Prostate gland (tissue), 2 donors: ENCODE data around the gene DCAF15. TPM values are rescaled to one million over a fixed set of nuclear protein-coding genes. Genes with fewer than 3 reads are reported as not detected.

Experiments used
- DNase-seq: peaks from one replicate; pipeline ENCODE4 v3.0.0-alpha.2; 2019; ENCODE audit warnings: low spot score
- H3K27ac ChIP-seq, 2 donors: fragments of 200-600 bp; sonication (generic); 2 replicates each; pipeline ENCODE4 v1.5.1; 2017 to 2019
- H3K27me3 ChIP-seq: fragments of 200-600 bp; sonication (generic); replicated peaks from 2 replicates; pipeline ENCODE4 v1.5.1; 2019; ENCODE audit not compliant: insufficient read depth
- H3K36me3 ChIP-seq, 2 donors: fragments of 200-600 bp; sonication (generic); 1 replicate in 1 of 2; 2 replicates in 1 of 2; pipeline versions ENCODE4 v1.5.1 to v1.8.1; 2017 to 2019
- H3K4me1 ChIP-seq: fragments of 200-600 bp; sonication (generic); replicated peaks from 2 replicates; pipeline ENCODE4 v1.5.1; 2019
- H3K4me3 ChIP-seq, 2 donors: fragments of 200-600 bp; sonication (generic); 2 replicates each; pipeline ENCODE4 v1.5.1; 2017 to 2019
- H3K9me3 ChIP-seq: fragments of 200-600 bp; sonication (generic); 2 replicates; pipeline ENCODE4 v1.5.1; 2017
- CTCF ChIP-seq, 4 experiments: fragments of 200-600 bp in 2 of 4; fragments of 450-650 bp in 2 of 4; sonication (generic) in 2 of 4; IDR thresholded peaks; 1 replicate in 3 of 4; 2 replicates in 1 of 4; pipeline ENCODE4 v1.5.1; 2016 to 2019; ENCODE audit warnings: antibody characterized with exemption in 4 of 4, mild to moderate bottlenecking in 2 of 4, moderate library complexity in 2 of 4
- POLR2A ChIP-seq: fragments of 450-650 bp; IDR thresholded peaks from one replicate; pipeline ENCODE4 v1.6.1; 2016; ENCODE audit warnings: antibody characterized with exemption, mild to moderate bottlenecking
- POLR2AphosphoS5 ChIP-seq: sonication (generic); formaldehyde crosslinking; IDR thresholded peaks from one replicate; pipeline ENCODE4 v1.6.1; 2017; ENCODE audit warnings: antibody characterized with exemption
- WGBS: methylation state at CpG from one replicate; pipeline ENCODE4 v1.1.5; 2018; 5-methylcytosine and 5-hydroxymethylcytosine counted together
- intact Hi-C: fragments of 100-400 bp; cut with DNase I; formaldehyde crosslinking; loops from one replicate; pipeline ENCODE4 v1.14.2; 2022
- total RNA-seq, 2 donors: library from RNA; depleted of rRNA; stranded (reverse); fragments of >200 nt; gene quantifications; one replicate each; pipeline ENCODE4 v1.1.0, GENCODE V29; 2016

Gene DCAF15
- total RNA-seq, 2 donors from 2014 or later, result 18.6 to 47.4 TPM

GRCh38 chr19:13983213-13983889 lies 31.0 kb downstream of the DCAF15 start:
- TF ChIP-seq CTCF (IDR thresholded peaks at IDR 0.05) (no peak), POLR2AphosphoS5 (no peak), POLR2A (no peak)
- DNase-seq, result no peak
- no peaks in the 10 kb centered on the region for H3K9me3 ChIP-seq
- 80% methylated on average over 16 of the region's 21 CpGs for WGBS
- H3K4me1 ChIP-seq, result peaks cover 7% of the 10 kb centered on the region
- H3K27me3 ChIP-seq, result no peaks in the 10 kb centered on the region
- no peak overlapping the region for H3K27ac ChIP-seq
- H3K4me3 ChIP-seq, result no peak overlapping the region
- intact Hi-C loops, result no loop called here
- no peaks in the 10 kb centered on the region for H3K36me3 ChIP-seq

GRCh38 chr19:13984186-13984585 lies 31.9 kb downstream of the DCAF15 start:
- Histone ChIP-seq H3K27me3 (no peaks in the 10 kb centered on the region), H3K27ac (no peak overlapping the region), H3K4me3 (no peak overlapping the region), H3K9me3 (no peaks in the 10 kb centered on the region), H3K4me1 (peaks cover 5% of the 10 kb centered on the region), H3K36me3 (no peaks in the 10 kb centered on the region)
- TF ChIP-seq POLR2AphosphoS5, result no peak
- no peak for TF ChIP-seq CTCF (IDR thresholded peaks at IDR 0.05)
- no peak for TF ChIP-seq POLR2A
- WGBS, result 76% methylated on average over 15 of the region's 15 CpGs
- intact Hi-C loops, result no loop called here
- DNase-seq, result no peak

- WGBS, result 91% methylated on average over 25 of the region's 25 CpGs
- Histone ChIP-seq H3K36me3 (no peaks in the 10 kb centered on the region), H3K4me3 (no peak overlapping the region), H3K9me3 (no peaks in the 10 kb centered on the region), H3K27ac (no peak overlapping the region), H3K27me3 (no peaks in the 10 kb centered on the region), H3K4me1 (no peaks in the 10 kb centered on the region)
- no peak for TF ChIP-seq POLR2AphosphoS5
- no peak for TF ChIP-seq CTCF (IDR thresholded peaks at IDR 0.05)
- no peak for TF ChIP-seq POLR2A
- no peak for DNase-seq
- intact Hi-C loops, result no loop called here
Measured at GRCh38 chr19:13984875-13985741, 32.8 kb downstream of the DCAF15 start.

GRCh38 chr19:13985771-13986347 lies 33.5 kb downstream of the DCAF15 start:
- Histone ChIP-seq H3K27ac (peak overlapping the region in 1 of 2 donors; percentile 76), H3K36me3 (no peaks in the 10 kb centered on the region), H3K9me3 (no peaks in the 10 kb centered on the region), H3K27me3 (no peaks in the 10 kb centered on the region), H3K4me1 (no peaks in the 10 kb centered on the region), H3K4me3 (no peak overlapping the region)
- no peak for TF ChIP-seq CTCF (IDR thresholded peaks at IDR 0.05)
- intact Hi-C loops, result no loop called here
- WGBS, result 74% methylated on average over 10 of the region's 10 CpGs
- no peak for DNase-seq
